GM11168 (cell line): ENCODE data around the gene MS4A10.
"Not testable (repeated sequence)": the region's sequence is repeated elsewhere in the genome, so short reads cannot be mapped to it uniquely, and the experiment has no call there.

Experiments used
- in situ Hi-C: fragments of 300-500 bp; cut with MboI; formaldehyde crosslinking; loops from one replicate; pipeline ENCODE4 v1.12.0; 2022; ENCODE audit warnings: low sequenced_read_pairs; ENCODE audit not compliant: unreplicated experiment

Gene MS4A10

GRCh38 chr11:60821827-60822599 is 36.9 kb downstream of the MS4A10 start:
- in situ Hi-C loops, result no loop called here

GRCh38 chr11:60823745-60824306 is 38.7 kb downstream of the MS4A10 start:
- in situ Hi-C loops, result not testable (repeated sequence)

GRCh38 chr11:60825118-60825517 is 40.0 kb downstream of the MS4A10 start:
- in situ Hi-C loops, result no loop called here

- in situ Hi-C loops, result no loop called here
These were observed 40.7 kb downstream of the MS4A10 start for GRCh38 chr11:60825790-60826189.

- in situ Hi-C loops, result no loop called here
These were observed 45.5 kb downstream of the MS4A10 start for GRCh38 chr11:60830478-60831142.

- in situ Hi-C loops, result no loop called here
These were observed 46.0 kb downstream of the MS4A10 start for GRCh38 chr11:60831143-60831500.

GRCh38 chr11:60831501-60832079 is 46.5 kb downstream of the MS4A10 start:
- in situ Hi-C loops, result no loop called here

- in situ Hi-C loops, result no loop called here
These were observed 49.8 kb downstream of the MS4A10 start for GRCh38 chr11:60834742-60835533.

- in situ Hi-C loops, result no loop called here
These were observed 50.4 kb downstream of the MS4A10 start for GRCh38 chr11:60835534-60835846.

GRCh38 chr11:60836866-60837515 is 51.9 kb downstream of the MS4A10 start:
- in situ Hi-C loops, result no loop called here

- in situ Hi-C loops, result no loop called here
These were observed 53.0 kb downstream of the MS4A10 start for GRCh38 chr11:60838132-60838531.

- in situ Hi-C loops, result no loop called here
These were observed 55.6 kb downstream of the MS4A10 start for GRCh38 chr11:60840470-60841430.

- in situ Hi-C loops, result no loop called here
These were observed 56.9 kb downstream of the MS4A10 start, which contains the start of gene CCDC86 for GRCh38 chr11:60841797-60842667. TSS of gene CCDC86 (plus strand) at chr11:60842113. CDS start at chr11:60842125, 12 bp downstream.

- in situ Hi-C loops, result no loop called here
These were observed 57.8 kb downstream of the MS4A10 start for GRCh38 chr11:60842668-60843600.

GRCh38 chr11:60844045-60844869 is 59.1 kb downstream of the MS4A10 start:
- in situ Hi-C loops, result no loop called here

- in situ Hi-C loops, result no loop called here
These were observed 59.7 kb downstream of the MS4A10 start for GRCh38 chr11:60844870-60845221.
